GM12891 (cell line): ENCODE measurements around the gene LRCH1.

ENCODE experiments used
- DNase-seq: peaks from one replicate; pipeline ENCODE4 v3.0.0; 2011; ENCODE audit warnings: low spot score; ENCODE audit not compliant: insufficient read length
- FAIRE-seq: peaks from 2 replicates; lab custom pipeline; 2011; peaks lifted over from hg19 to GRCh38; lab: Jason Lieb, UNC
- PAX5 ChIP-seq: IDR thresholded peaks from 2 replicates; pipeline ENCODE4 v1.6.1; 2011; ENCODE audit warnings: low read length, moderate library complexity, mild to moderate bottlenecking; ENCODE audit not compliant: insufficient read depth, severe bottlenecking
- POLR2A ChIP-seq: IDR thresholded peaks from 2 replicates; pipeline ENCODE4 v1.6.1; 2011; ENCODE audit warnings: low read depth, low read length, control low read depth
- POLR2AphosphoS5 ChIP-seq: IDR thresholded peaks from 2 replicates; pipeline ENCODE4 v1.6.1; 2011; ENCODE audit warnings: low read depth, low read length, control low read depth
- POU2F2 ChIP-seq: IDR thresholded peaks from 2 replicates; pipeline ENCODE4 v1.6.1; 2011; ENCODE audit warnings: low read depth, mild to moderate bottlenecking, control low read depth, low read length, moderate library complexity
- SPI1 ChIP-seq: IDR thresholded peaks from 2 replicates; pipeline ENCODE4 v1.6.1; 2011; ENCODE audit warnings: low read depth, low read length, control low read depth
- TAF1 ChIP-seq: IDR thresholded peaks from 2 replicates; pipeline ENCODE4 v1.6.1; 2011; ENCODE audit warnings: low read depth, low read length, control low read depth

The LRCH1 gene

DNA sequence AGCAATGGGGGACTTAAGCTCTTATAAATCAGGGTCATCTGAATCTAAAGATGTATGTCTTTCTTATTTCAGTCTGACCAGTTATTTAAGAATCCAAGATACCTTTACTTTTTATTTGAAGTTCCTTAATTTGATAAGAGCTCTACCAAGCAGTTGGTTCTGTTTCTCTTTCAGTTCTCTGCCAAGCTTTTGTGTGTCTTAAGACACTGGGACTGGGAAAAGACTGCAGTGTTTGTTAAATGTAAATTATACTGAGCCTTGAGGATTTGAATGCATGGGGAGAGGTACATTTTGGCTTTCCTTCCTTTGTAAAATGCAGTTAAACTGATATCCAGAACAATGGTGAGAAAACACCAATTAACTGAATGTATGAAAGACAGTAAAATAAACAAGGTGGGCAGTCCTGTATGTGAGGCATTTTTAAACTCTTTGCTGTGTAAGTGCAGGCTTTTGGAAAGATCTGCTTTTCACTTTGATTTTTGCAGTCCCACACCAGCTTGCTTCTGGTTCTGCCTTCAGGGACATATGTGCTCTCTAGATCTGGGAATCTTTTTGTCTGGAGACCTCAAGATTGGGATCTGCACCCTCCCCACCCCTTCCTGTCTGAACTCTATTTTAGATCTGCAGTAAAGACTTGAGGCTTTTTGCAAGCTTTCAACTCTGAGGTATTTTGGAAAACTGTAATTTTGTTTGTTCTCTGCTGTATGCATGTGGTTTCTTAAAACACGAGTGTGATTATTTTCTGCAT is 77.6 kb downstream of the LRCH1 start:
- DNase-seq (no peak), FAIRE-seq (peak; percentile 47)
- TF ChIP-seq SPI1 (no peak), POU2F2 (no peak)

DNA sequence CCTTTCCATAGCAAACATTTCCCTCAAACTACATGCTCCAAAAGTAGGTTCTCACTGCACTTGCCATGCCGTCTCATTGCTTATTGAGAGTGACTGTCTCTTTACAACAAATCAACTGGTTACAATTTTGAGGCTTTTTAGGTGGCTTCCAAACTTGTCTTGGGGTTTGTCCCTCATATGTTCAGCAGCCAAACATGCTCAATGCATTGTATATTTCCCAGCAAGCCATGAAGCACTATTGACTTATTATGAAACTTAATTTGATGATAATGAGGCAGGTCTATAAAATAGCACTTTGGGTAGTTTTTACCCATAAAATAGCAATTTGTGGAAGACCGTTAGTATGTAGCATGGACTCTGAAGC is 78.2 kb downstream of the LRCH1 start:
- TF ChIP-seq POLR2A (no peak), POLR2AphosphoS5 (no peak), SPI1 (no peak)
- DNase-seq (no peak), FAIRE-seq (no peak)

DNA sequence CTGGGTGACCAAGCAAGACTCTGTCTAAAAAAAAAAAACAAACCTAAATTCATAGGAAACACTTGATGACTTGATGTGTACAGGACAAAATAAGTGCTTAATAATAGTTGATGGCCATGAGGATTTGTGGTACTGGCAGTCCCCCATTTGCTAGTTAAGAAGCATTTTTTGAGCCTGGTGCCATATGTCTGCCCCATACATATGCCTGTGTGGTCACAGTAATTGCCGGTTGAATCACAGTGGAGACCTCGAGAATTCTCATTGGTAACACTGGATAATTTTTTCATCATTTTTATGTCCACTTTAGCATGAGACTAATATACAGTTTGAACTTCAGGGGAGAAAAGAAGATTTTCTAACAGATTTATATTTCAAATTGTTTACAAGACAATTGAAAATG is 79.2 kb downstream of the LRCH1 start:
- peak; percentile 31 for FAIRE-seq
- DNase-seq: no peak
- TF ChIP-seq SPI1 (no peak), PAX5 (no peak), TAF1 (no peak), POU2F2 (no peak), POLR2A (no peak), POLR2AphosphoS5 (no peak)

DNA sequence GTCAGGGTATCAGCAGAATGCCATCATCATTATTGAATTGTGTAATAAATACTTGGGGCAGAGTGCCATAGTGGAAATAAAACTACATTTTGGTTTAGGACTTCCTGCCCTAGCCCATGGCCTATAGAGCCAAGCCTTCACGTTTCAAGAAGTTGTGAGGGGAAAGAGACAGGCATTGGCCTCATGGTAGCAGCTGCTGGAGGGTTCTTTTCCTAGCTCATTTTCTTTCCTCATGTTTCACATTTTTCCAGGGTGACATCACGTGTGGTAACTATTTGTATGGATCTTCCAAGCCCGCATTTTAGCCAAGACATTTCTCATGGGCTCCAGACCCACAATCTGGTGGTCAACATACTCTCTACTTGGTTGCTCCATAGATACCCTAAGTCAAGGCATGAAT is 80.4 kb downstream of the LRCH1 start:
- FAIRE-seq: no peak
- TF ChIP-seq TAF1: no peak
- no peak for TF ChIP-seq SPI1
- TF ChIP-seq POLR2AphosphoS5: no peak
- TF ChIP-seq POU2F2: no peak
- TF ChIP-seq POLR2A: no peak
- no peak for TF ChIP-seq PAX5

DNA sequence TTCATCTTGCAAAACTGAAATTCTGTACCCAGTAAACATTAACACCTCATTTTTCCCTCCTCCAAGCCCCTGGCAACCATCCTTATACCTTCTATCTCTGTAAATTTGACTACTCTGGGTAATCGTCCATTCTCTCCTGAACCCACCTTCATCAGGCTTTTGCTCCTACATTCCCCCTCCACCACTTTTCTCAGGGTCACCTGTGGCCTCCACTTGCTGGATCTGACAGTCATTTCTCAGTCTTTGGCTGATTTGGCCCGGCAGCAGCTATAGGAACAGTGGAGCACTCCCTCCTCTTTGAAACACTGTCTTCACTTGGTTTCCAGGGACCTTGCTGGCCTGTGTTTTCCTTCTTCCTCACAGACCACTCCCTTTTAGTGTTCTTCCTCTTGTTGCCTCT is 83.5 kb downstream of the LRCH1 start:
- FAIRE-seq: no peak
- TF ChIP-seq POLR2A: no peak
- no peak for TF ChIP-seq POLR2AphosphoS5
- TF ChIP-seq PAX5: no peak
- TF ChIP-seq SPI1: no peak
- TF ChIP-seq TAF1: no peak
- no peak for TF ChIP-seq POU2F2
- DNase-seq: no peak

More for the DNA sequence above, 80.4 kb downstream of the LRCH1 start:
- DNase-seq: no peak

DNA sequence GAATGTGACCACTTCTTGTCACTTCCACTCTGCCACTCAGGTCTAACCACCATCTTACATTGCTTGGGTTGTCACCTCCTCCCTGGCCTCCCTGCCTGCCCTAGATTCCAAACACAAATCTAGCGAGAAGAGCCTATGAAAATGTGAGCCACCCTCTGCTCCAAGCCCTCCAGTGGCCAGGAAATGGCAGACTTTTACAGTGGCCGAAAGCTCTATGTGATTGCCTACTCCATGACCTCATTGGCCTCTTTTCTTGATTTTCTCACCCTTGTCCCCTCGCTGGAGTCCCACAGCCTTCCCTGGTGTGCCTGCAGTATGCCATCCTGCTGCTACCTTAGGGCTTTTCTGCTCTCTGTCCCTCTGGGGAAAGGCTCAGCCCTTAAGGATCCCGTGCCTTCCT is 84.2 kb downstream of the LRCH1 start:
- no peak for TF ChIP-seq POLR2AphosphoS5
- TF ChIP-seq PAX5: no peak
- no peak for TF ChIP-seq POU2F2
- TF ChIP-seq SPI1: no peak
- TF ChIP-seq POLR2A: no peak
- TF ChIP-seq TAF1: no peak
- FAIRE-seq (no peak), DNase-seq (no peak)

DNA sequence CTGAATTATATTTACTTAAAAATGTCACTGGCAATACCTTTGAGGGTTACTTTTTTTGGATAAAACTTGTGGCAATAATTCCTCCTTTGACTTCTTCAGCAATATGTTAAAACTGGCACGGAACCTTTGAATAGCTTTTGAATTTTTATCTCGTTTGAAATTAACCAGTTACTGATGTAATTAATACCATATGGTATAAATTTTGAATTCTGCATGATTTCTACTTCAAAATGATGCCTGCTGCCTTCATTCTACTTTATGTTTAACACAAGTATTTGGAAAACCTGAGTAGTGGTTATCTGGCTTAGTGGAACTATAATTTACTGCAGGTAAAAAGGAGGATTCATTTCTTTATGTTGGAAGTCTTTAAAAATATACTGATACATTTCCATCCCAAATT is 85.3 kb downstream of the LRCH1 start:
- FAIRE-seq (no peak), DNase-seq (no peak)
- no peak for TF ChIP-seq POLR2A
- TF ChIP-seq TAF1: no peak
- TF ChIP-seq POU2F2: no peak
- TF ChIP-seq SPI1: no peak
- no peak for TF ChIP-seq PAX5
- no peak for TF ChIP-seq POLR2AphosphoS5

DNA sequence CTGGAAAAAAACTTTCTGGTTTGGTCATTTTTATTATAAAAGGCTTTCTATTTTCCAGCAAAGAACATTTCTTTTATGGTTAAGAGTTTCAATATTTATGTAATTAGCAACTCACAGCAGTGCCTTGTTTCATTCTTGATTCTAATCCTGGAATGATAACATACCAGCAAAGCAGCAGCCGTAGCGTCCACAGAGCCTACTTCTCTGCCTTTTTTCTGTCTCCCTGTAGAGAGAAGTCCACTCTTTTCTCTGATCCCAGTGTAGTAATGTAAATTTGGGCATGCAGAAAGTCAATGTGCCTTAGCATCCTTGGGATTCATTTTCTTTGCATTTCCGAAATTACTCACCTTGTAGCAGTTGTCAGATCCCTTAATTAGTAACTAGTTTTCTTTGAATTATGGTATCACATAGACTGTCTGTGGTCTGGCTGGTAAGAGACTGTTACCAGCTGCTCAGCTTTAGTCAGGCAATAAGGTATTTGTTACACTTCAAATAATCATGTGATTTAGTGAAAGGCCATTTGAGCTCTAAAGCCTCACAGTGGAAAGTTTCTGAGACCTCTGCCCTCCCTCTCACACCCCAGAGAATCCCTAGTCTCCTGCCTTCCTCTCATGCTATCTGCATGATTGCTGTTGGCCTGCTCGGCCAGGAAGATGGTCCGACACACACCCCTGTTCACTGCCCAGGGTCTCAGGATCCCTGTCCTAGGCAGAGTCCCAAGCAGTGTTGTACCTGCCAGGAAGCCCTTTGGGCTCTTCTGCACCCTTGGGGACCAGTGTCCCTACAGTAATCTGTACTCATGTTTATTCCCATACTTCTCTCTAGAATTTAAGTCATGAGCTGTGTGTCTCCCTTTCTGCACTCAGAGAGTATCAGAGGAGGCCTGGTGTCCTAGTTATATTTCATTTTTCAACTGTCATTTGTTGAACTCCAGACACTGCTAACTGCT is 86.3 kb downstream of the LRCH1 start:
- FAIRE-seq: peak; percentile 87
- no peak for DNase-seq
- TF ChIP-seq POLR2AphosphoS5 (no peak), TAF1 (no peak), SPI1 (no peak), POU2F2 (no peak), POLR2A (no peak), PAX5 (no peak)

DNA sequence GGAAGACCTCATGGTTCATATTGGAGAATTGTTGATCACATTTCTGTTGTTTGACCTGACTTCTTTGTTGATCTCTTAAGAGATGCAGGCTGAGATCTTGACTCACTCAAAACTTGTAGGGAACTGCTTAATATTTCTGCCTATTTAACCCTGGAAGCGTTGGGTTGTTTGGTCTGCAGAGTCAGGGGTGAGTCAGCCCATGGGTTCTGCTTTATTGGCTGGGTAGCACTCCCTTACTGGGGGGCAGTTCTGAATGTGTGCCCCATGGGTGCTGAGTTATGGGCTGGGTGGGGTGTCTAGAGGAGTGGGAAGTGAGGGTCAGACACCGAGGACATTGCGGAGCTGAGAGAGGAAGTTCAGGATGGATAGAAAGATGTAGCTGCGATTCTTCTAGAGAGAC is 87.9 kb downstream of the LRCH1 start:
- FAIRE-seq (peak; percentile 41), DNase-seq (no peak)
- TF ChIP-seq POU2F2: no peak
- no peak for TF ChIP-seq TAF1
- no peak for TF ChIP-seq PAX5
- no peak for TF ChIP-seq POLR2A
- no peak for TF ChIP-seq SPI1
- no peak for TF ChIP-seq POLR2AphosphoS5
